K562 (cell line): ENCODE data around the gene DLG4. TPM values are rescaled to one million over a fixed set of nuclear protein-coding genes. Genes with fewer than 3 reads are reported as not detected.
A peak's percentile ranks its signal among the peaks of the same experiment; 100 is the strongest.

ENCODE experiments used
- ATAC-seq: fragments of 200-7000 bp; cut with Tn5 transposase; 3 replicates; pipeline ENCODE4 v1.9.1; 2020; ENCODE audit warnings: moderate library complexity
- BruUV-seq: library from RNA; stranded (reverse); fragments of 400-500 nt; replicated peaks from 2 replicates; lab custom pipeline; 2021; lab: Mats Ljungman, UMichigan
- CTCF ChIA-PET: fragments of 300-600 bp; formaldehyde crosslinking; extraction: SDS; loops from one replicate; lab custom pipeline; 2021; ENCODE audit warnings: low intra/inter-chr PET ratio; lab: Yijun Ruan, JAX
- POLR2A ChIA-PET: fragments of 300-600, 350-650 bp; sonication (Branson Sonifier 250); formaldehyde crosslinking; extraction: SDS; loops from one replicate; lab custom pipeline; 2021; ENCODE audit warnings: antibody characterized with exemption, inconsistent platforms; lab: Yijun Ruan, JAX
- DNase-seq, 4 experiments: peaks; one replicate each; pipeline versions ENCODE4 v3.0.0 to v3.0.0-alpha.2; 2011 to 2018; ENCODE audit warnings: low spot score in 3 of 4, mixed read lengths in 3 of 4; ENCODE audit errors: extremely low read depth in 1 of 4
- FAIRE-seq: peaks from 2 replicates; lab custom pipeline; 2011; peaks lifted over from hg19 to GRCh38; lab: Jason Lieb, UNC
- H2AFZ ChIP-seq: 2 replicates; pipeline ENCODE4 v1.6.0; 2011; ENCODE audit warnings: low read depth, low read length, control low read depth, inconsistent platforms
- H3K27ac ChIP-seq: fragments of 200-600 bp; 3 replicates; pipeline ENCODE4 v1.8.0; 2011; ENCODE audit warnings: low read depth, mild to moderate bottlenecking, control low read depth, inconsistent platforms, low read length, moderate library complexity, mixed read lengths; ENCODE audit errors: extremely low read depth
- H3K27me3 ChIP-seq, 2 experiments: fragments of 300-600 bp in 1 of 2; 2 replicates in 1 of 2; 3 replicates in 1 of 2; pipeline versions ENCODE4 v1.6.0 to v1.8.0; 2011; ENCODE audit warnings: inconsistent platforms in 2 of 2, low read length in 2 of 2, mild to moderate bottlenecking in 1 of 2, mixed read lengths in 1 of 2, moderate library complexity in 1 of 2; ENCODE audit not compliant: control insufficient read depth in 2 of 2, insufficient read depth in 2 of 2
- H3K36me3 ChIP-seq: fragments of 300-600 bp; 3 replicates; pipeline ENCODE4 v1.8.0; 2011; ENCODE audit warnings: mild to moderate bottlenecking, low read length, inconsistent platforms; ENCODE audit not compliant: control insufficient read depth, insufficient read depth
- H3K4me1 ChIP-seq, 2 experiments: fragments of 200-600 bp in 1 of 2; replicated peaks in 1 of 2; 2 replicates in 1 of 2; 3 replicates in 1 of 2; pipeline versions ENCODE4 v1.5.1 to v1.8.0; 2011; ENCODE audit warnings: inconsistent platforms in 2 of 2, low read length in 2 of 2, mild to moderate bottlenecking in 1 of 2, mixed read lengths in 1 of 2, moderate library complexity in 1 of 2; ENCODE audit not compliant: control insufficient read depth in 2 of 2, insufficient read depth in 2 of 2
- H3K4me2 ChIP-seq: 2 replicates; pipeline ENCODE4 v1.6.1; 2011; ENCODE audit warnings: low read length, control low read depth, inconsistent platforms, mixed read lengths; ENCODE audit not compliant: insufficient read depth
- H3K4me3 ChIP-seq: fragments of 200-600 bp; sonication (generic), shearing (Covaris generic); 2 replicates; pipeline ENCODE4 v1.5.1; 2016; ENCODE audit warnings: control low read depth, inconsistent platforms
- H3K79me2 ChIP-seq: fragments of 200-600 bp; 3 replicates; pipeline ENCODE4 v1.8.0; 2011; ENCODE audit warnings: low read length, inconsistent platforms; ENCODE audit not compliant: control insufficient read depth, insufficient read depth
- H3K9ac ChIP-seq, 2 experiments: 2 replicates each; pipeline versions ENCODE4 v1.6.0 to v1.6.1; 2011; ENCODE audit warnings: low read depth in 2 of 2, low read length in 2 of 2, control low read depth in 1 of 2, inconsistent platforms in 1 of 2, mild to moderate bottlenecking in 1 of 2, mixed read lengths in 1 of 2; ENCODE audit not compliant: insufficient read depth in 1 of 2
- H3K9me1 ChIP-seq: one replicate; pipeline ENCODE4 v1.6.0; 2011; ENCODE audit warnings: inconsistent platforms, mild to moderate bottlenecking, low read length, moderate library complexity; ENCODE audit not compliant: control insufficient read depth, insufficient read depth
- H3K9me3 ChIP-seq: replicated peaks from 2 replicates; pipeline ENCODE4 v1.5.1; 2011; ENCODE audit warnings: low read depth, low read length, inconsistent platforms; ENCODE audit not compliant: control insufficient read depth, insufficient read depth
- H4K20me1 ChIP-seq: replicated peaks from 2 replicates; pipeline ENCODE4 v1.6.1; 2011; ENCODE audit warnings: low read length, inconsistent platforms, mixed read lengths; ENCODE audit not compliant: control insufficient read depth, insufficient read depth
- CHD1 ChIP-seq: fragments of 200-600 bp; sonication (generic); IDR thresholded peaks from one replicate; pipeline ENCODE4 v1.6.1; 2012; ENCODE audit warnings: mild to moderate bottlenecking, moderate library complexity, low read length, inconsistent platforms
- IFI16 ChIP-seq: fragments of 250-450 bp; sonication (Bioruptor Pico); IDR thresholded peaks from 2 replicates; pipeline ENCODE4 v2.1.2; 2022; ENCODE audit warnings: mild to moderate bottlenecking, inconsistent platforms
- SAP30 ChIP-seq: fragments of 200-600 bp; sonication (generic); IDR thresholded peaks from 2 replicates; pipeline ENCODE4 v1.6.1; 2012; ENCODE audit warnings: borderline replicate concordance, low read depth, mild to moderate bottlenecking, moderate library complexity, low read length, control low read depth, inconsistent platforms; ENCODE audit not compliant: insufficient read depth, poor library complexity, severe bottlenecking
- SPI1 ChIP-seq: IDR thresholded peaks from 2 replicates; pipeline ENCODE4 v1.6.1; 2011; ENCODE audit warnings: low read depth, low read length, control low read depth, borderline replicate concordance
- WGBS: fragments of 100-300 bp; shearing (Covaris generic); methylation state at CpG from one replicate; pipeline ENCODE4 v1.1.6; 2016; ENCODE audit warnings: low coverage, mixed read lengths; ENCODE audit not compliant: insufficient coverage; ENCODE audit errors: missing lambda C conversion rate; 5-methylcytosine and 5-hydroxymethylcytosine counted together
- in situ Hi-C: fragments of 300-500 bp; cut with MboI; formaldehyde crosslinking; loops from 4 replicates; pipeline ENCODE4 v1.15.0; 2018; ENCODE audit warnings: inconsistent platforms, mixed read lengths
- intact Hi-C: fragments of 100-400 bp; cut with micrococcal nuclease; formaldehyde crosslinking; loops from 2 replicates; pipeline ENCODE4 v1.14.2; 2022
- polyA plus RNA-seq, 8 experiments: library from polyadenylated mRNA; depleted of rRNA in 4 of 8; stranded (reverse) in 5 of 8; unstranded in 3 of 8; fragments of >200 nt; fragmentation: Nextera tagmentation in 2 of 8; fragmentation: Illumina TruSeq in 1 of 8; extraction: Ambion mirVana in 2 of 8; extraction: Trizol in 1 of 8; gene quantifications; 2 replicates each; pipeline versions ENCODE4 v1.2.1 to v1.2.3, GENCODE V29; 2011 to 2014; ENCODE audit warnings: inconsistent platforms in 1 of 8, missing spikeins in 1 of 8
- total RNA-seq, 7 experiments: library from RNA; depleted of rRNA in 6 of 7; stranded (reverse); fragments of >200 nt in 6 of 7; fragmentation: Illumina TruSeq in 2 of 7; extraction: Trizol in 2 of 7; gene quantifications; 2 replicates each; pipeline versions ENCODE4 v1.2.1 to v1.2.3, GENCODE V29; 2011 to 2021; ENCODE audit warnings: low replicate concordance in 1 of 7

DLG4 gene
- total and polyA plus RNA-seq, 9 of the 15 experiments (the other 6 are each of a cell fraction or from before 2014, with no cell fraction given): 0.03 to 12.0 (median 4.1) TPM

DNA sequence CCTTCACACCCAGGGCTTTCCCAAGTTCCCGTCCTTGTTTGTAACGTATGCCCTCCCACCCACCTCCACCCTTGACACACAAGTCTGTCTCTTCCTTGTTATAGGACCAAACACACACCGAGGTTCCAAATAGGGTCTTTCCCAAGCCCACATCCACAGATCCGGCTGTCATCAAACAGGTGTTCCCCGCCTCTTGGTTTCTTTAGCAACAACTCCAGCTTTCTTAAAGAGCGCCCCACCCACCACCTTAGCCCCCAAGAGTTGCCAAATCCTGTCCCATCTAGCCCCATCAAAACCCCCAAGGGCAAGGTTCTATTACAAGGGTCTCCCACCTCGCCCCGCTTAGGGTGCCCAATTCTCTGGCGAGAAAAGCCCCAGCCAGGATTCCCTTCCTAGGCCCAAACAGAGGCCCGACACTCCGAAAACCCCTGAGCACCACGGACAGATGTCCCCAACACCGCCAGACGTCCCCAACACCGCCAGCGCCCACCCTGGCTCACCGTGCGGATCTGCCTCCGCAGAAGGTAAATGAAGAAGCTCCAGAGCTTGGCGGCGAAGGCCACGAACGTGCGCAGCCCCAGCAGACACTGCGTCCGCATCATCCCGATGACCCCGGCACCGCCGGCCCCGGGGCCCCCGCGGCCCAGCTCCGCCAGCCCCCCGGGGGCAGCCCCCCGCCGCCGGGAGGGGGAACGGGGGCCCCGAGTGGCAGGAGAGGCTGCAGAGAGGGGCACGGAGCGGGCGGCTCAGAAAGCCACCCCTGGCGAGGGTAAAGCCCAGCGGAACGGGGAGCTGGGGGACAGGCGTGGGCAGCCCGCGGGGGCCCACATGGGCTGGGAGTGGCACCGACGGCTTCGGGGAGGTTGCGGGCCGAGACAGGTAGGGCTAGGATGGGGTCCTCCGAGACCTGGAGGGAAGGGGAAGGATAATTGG lies 31.3 kb upstream of the DLG4 start (continued):
- TF ChIP-seq CHD1: no peak
- TF ChIP-seq SAP30: peak; percentile 29

DNA sequence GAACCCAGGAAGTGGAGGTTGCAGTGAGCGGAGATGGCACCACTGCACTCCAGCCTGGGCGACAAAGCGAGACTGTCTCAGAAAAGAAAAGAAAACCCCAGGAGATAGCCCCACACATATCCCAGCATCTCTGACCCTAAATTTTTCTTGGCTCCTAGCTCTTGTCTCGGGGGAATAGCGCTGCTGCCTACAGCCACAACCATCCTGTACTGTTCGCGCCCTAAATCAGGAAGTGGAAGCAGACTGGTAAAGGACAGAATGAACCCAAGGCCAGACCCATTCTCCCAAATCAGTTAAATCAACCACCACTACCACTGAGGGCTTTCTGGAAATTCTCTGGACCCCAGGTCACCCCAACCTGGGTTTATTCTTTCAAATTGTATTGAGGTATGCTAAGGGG lies 30.2 kb upstream of the DLG4 start:
- FAIRE-seq: no peak
- Histone ChIP-seq H2AFZ (no peak overlapping the region), H3K4me1 (peaks cover 13 to 19% of the 10 kb centered on the region in 2 experiments; a peak in 4 of 5 replicates), H3K27ac (peak overlapping the region; percentile 96), H3K9me3 (no peaks in the 10 kb centered on the region), H3K4me2 (peak overlapping the region; percentile 87), H4K20me1 (no peaks in the 10 kb centered on the region), H3K27me3 (no peaks in the 10 kb centered on the region), H3K79me2 (peaks cover 61% of the 10 kb centered on the region), H3K4me3 (peak overlapping the region; percentile 95), H3K9me1 (no peaks in the 10 kb centered on the region), H3K9ac (peak overlapping the region; percentile 97 to 98; a peak in 3 of 4 replicates), H3K36me3 (peaks cover 46% of the 10 kb centered on the region)
- in situ Hi-C loops (no loop called here), intact Hi-C loops (no loop called here)
- BruUV-seq: no TSS peak
- no peak for ATAC-seq
- ChIA-PET CTCF (no interaction called here), POLR2A (interaction anchor here (1.0 to 2.5 kb wide), 2 partner anchors 14 to 20 kb away, joined by 4 to 8 read pairs; no protein-coding TSS in a partner anchor)
- TF ChIP-seq IFI16 (no peak), SPI1 (peak; percentile 70)
- no peak for DNase-seq
- 63% methylated on average over 6 of the region's 7 CpGs for WGBS
